ENCODE measurements around the gene DOK4. TPM values are rescaled to one million over a fixed set of nuclear protein-coding genes. Genes with fewer than 3 reads are reported as not detected.

Gene DOK4
- total RNA-seq, 1 experiment from 2014 or later, result 14.4 TPM

- intact Hi-C loops (cut with micrococcal nuclease), result no loop called here
- BruUV-seq (replicated peaks), result no TSS peak
- no peaks in the 10 kb centered on the region for H3K79me2 ChIP-seq (ENCODE audit: insufficient read depth, low read length)
- DNase-seq (ENCODE audit: low read depth, low spot score) (no peak), ATAC-seq (no peak)
- H3K9me2 ChIP-seq (ENCODE audit: insufficient read depth), result no peaks in the 10 kb centered on the region
- RAD21 ChIA-PET (ENCODE audit: low non-redundant PET in 1 of 2, low total read pairs in 2 of 2, uncharacterized antibody in 2 of 2, unreplicated experiment in 2 of 2), result interaction anchor here in 1 of 2 experiments (0.7 kb wide), 1 partner anchor 45 kb away, joined by 3 read pairs; no protein-coding TSS in a partner anchor
- H3K4me1 ChIP-seq (ENCODE audit: control insufficient read depth in 1 of 2, insufficient read depth in 2 of 2, low read length in 2 of 2), result peaks cover 13 to 23% of the 10 kb centered on the region in 2 experiments; a peak in 3 of 4 replicates
- no peaks in the 10 kb centered on the region for H4K20me1 ChIP-seq (ENCODE audit: insufficient read depth)
- peak overlapping the region; percentile 42; the same call in 1 of the 2 replicates for H3K27ac ChIP-seq (ENCODE audit: low read depth, low read length)
- H3K27me3 ChIP-seq (ENCODE audit: insufficient read depth, low read length), result no peaks in the 10 kb centered on the region
- H3K36me3 ChIP-seq (ENCODE audit: control insufficient read depth in 1 of 2, insufficient read depth in 2 of 2, low read length in 2 of 2), result peaks cover 12 to 26% of the 10 kb centered on the region in 2 experiments; a peak in 3 of 4 replicates
- POLR2A ChIA-PET, result interaction anchor here (0.7 kb wide), 1 partner anchor 12 kb away, joined by 4 read pairs; no protein-coding TSS in a partner anchor
- CTCF ChIA-PET, result interaction anchor here (0.9 kb wide), 1 partner anchor 13 kb away, joined by 4 read pairs; no protein-coding TSS in a partner anchor
- H3K4me3 ChIP-seq (replicated peaks in 1 of 2; ENCODE audit: low read depth in 1 of 2, low read length in 2 of 2), result no peak overlapping the region
- H3K9ac ChIP-seq (ENCODE audit: low read length), result no peak overlapping the region
- peak overlapping the region; percentile 48 for H3K4me2 ChIP-seq (ENCODE audit: low read length)
- no peak overlapping the region for H2AFZ ChIP-seq (ENCODE audit: low read depth, low read length, poor library complexity, severe bottlenecking)
- TF ChIP-seq SRF (IDR thresholded peaks at IDR 0.05; ENCODE audit: low read depth) (no peak), JUND (IDR thresholded peaks at IDR 0.05) (no peak), EZH2phosphoT487 (IDR thresholded peaks at IDR 0.05; ENCODE audit: borderline replicate concordance) (no peak), EZH2 (IDR thresholded peaks at IDR 0.05) (no peak), ZFX (IDR thresholded peaks at IDR 0.05) (no peak), SIN3A (IDR thresholded peaks at IDR 0.05; ENCODE audit: low read depth) (no peak), CBX3 (IDR thresholded peaks at IDR 0.05; ENCODE audit: low read depth) (no peak), CTCF (IDR thresholded peaks at IDR 0.05 in 2 of 3, conservative IDR thresholded peaks at IDR 0.05 in 1 of 3; ENCODE audit: borderline replicate concordance in 1 of 3, insufficient read depth in 1 of 3, low read depth in 2 of 3, low read length in 2 of 3) (no peak)
- H3K9me3 ChIP-seq (ENCODE audit: control insufficient read depth in 1 of 2, insufficient read depth in 1 of 2, low read depth in 1 of 2, low read length in 2 of 2), result no peaks in the 10 kb centered on the region
Measured at GRCh38 chr16:57474671-57475661, 11.3 kb downstream of the DOK4 start.
